ENCODE measurements around the gene OR7G2.
"Not testable (repeated sequence)": the region's sequence is repeated elsewhere in the genome, so short reads cannot be mapped to it uniquely, and the experiment has no call there.

The OR7G2 gene

DNA sequence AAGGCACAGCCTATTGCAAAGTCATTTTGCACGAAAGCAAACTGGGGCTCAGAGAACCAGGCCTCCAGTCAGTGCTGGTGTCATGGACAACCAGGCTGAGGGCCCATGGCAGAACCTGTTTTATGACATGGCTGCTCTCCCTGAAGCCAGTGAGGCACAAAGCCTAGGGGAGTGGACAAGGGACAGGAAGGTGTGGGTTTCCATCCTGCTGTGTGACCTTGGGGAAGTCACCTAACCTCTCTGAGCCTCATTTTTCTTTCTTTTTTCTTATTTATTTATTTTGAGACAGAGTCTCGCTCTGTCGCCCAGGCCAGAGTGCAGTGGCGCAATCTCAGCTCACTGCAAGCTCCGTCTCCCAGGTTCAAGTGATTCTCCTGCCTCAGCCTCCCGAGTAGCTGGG, 35.6 kb downstream of the OR7G2 start:
- DNase-seq = not testable (repeated sequence)

DNA sequence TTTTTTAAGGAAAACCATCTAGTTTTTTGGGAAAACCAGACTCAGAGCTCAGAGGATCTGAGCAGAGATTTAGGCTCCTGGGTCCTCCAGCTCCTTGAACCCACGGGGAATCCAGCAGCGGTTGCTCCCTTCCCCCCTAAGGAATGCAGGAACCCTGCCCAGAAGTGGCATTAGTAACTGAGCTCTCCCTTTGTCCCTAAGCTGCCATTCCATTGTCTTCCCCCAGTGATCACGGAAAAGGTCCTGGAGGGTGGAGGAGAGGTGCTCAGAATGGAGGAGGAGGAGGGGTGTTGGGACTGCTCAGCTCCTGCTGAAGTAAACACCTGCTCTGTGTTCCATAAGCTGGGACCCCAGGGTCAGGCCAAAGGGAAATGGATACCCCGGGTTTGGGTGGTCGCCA, 37.2 kb downstream of the OR7G2 start:
- DNase-seq = no peak

DNA sequence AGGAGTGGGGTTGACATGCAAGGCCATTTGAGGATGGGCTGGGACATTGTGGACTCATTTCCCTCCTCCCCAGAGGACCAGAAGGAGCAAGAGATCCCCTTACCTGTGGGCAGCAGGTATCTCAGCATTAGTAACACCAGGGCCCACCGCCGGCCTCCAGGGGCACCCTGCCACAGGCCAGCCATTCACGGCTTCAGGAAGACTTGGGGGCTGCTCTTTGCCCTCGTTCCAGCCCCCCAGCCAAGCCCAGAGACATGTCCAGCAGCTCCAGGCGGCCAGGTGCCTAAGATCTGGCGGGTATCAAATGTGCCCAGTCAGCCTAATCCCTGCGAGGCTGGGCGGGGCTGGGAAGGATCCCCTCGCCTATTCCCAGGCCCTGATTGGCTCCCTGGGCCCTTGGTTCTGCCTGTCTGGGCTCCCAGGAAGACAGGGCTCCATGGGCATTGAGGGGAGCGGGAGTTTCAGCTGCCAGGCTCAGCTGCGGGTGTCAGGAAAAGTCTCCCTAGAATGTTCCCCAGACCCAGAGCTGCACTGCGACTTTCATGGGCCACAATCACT, 41.7 kb downstream of the OR7G2 start:
- DNase-seq = no peak

DNA sequence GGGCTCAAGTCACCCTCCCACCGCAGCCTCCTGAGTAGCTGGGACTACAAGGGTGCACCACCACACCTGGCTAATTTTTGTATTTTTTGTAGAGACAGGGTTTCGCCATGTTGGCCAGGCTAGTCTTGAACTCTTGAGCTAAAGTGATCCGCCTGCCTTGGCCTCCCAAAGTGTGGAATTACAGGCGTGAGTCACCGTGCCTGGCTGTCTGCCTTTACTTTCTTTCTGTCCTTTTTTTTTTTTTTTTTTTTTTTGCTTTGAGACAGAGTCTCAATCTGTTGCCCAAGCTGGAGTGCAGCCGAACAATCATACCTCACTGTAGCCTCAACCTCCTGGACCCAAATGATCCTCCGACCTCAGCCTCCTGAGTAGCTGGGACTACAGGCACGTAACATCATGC, 45.4 kb downstream of the OR7G2 start:
- no peak for DNase-seq

DNA sequence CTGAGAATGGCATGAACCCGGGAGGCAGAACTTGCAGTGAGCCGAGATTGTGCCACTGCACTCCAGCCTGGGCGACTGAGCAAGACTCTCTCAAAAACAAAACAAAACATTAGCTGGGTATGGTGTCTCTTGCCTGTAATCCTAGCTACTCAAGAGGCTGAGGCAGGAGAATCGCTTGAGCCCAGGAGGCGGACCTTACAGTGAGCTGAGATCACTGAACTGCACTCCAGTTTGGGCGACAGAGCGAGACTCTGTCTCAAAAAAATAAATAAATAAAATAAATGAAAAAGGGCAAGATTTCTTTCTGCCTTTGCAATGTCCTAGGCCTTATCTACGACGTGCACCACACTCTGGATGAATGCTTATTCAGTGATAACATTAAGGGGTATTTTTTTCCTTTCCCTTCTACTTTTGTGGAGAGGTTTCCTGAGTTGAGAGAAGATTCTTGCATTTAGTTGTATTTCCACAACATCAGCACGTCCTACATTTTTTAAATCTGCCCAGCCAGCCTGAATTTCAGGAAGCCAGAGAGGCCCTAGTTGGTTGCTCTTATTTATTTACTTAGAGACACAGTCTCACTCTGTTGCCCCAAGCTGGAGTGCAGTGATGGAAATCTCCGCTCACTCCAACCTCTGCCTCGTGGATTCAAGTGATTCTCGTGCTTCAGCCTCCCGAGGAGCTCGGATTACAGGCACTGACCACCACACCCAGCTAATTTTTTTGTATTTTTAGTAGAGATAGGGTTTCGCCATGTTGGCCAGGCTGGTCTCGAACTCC, 46.5 kb downstream of the OR7G2 start:
- DNase-seq = no peak

DNA sequence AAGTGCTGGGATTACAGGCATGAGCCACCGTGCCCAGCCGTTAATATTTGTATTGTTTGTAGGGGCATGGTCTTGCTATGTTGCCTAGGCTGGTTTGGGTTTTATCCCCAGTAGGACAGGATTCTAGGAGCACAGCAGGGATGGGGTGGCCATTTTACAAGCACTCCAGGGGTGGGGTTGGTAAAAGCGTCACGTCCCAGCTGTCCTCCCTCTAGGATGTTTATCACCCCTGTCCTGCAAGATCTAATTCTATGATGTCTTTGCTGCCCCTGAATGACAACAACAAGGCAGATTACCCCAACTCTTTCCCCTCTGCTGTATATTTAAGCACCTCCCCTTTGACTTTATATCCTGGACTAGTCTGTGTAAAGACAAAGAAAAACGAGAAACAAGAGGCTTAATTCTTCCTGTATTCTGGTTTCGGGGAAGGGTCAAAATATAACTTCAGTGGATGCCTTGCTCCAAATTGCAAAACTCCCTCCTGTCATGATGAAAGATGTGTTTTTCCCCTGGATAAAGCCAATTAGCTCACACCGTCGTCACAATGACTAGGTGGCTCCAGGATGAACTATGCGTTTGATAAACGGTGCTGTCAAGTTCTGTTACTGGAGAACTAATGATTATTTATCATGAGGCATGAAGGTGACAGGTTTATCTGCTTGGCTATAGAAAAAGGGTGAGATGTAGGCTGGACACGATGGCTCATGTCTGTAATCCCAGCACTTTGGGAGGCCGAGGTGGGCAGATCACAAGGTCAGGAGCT, 48.2 kb downstream of the OR7G2 start:
- no peak for DNase-seq

DNA sequence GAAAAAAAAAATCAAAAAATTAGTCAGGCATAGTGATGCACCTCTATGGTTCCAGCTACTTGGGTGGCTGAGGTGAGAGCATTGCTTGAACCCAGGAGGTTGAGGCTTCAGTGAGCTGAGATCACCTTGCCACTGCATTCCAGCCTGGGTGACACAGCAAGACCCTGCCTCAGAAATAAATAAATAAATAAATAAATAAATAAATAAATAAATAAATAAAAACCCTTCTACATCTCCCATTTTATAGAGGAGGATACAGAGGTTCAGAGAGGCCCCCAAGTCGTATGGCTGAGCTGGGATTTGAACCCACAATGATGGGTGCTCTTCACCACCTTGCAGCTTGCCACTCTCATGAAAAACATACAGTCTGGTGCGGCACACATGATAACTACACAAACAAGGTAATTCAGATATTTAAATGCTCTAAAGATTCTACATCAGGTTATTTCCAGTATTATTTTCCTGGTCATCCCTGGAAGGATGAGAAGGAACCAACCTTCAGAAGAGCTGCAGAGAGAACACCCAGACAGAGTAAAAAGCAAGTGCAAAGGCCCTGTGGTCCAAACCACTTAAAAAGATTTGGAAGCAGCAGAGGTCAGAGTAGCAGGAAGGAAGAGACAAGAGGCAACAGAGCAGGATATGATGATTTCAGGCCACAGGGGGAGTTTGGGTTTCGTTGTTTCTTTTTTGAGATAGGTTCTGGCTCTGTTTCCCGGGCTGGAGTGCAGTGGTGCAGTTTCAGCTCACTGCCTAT, 49.6 kb downstream of the OR7G2 start:
- no peak for DNase-seq

DNA sequence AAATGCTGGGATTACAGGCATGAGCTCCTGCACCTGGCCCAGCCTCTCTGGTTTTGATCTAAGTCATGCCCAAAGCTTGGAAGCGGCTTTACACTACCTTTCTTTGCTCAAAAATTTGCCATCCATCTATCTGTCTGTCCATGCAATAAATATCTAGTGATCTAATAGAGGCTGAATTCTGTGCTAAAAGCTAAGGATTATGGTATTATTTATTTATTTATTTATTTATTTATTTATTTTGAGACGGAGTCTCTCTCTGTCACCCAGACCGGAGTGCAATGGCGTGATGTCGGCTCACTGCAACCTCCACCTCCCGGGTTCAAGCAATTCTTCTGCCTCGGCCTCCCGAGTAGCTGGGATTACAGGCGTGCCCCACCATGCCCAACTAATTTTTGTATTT, 51.1 kb downstream of the OR7G2 start:
- DNase-seq = not testable (repeated sequence)

DNA sequence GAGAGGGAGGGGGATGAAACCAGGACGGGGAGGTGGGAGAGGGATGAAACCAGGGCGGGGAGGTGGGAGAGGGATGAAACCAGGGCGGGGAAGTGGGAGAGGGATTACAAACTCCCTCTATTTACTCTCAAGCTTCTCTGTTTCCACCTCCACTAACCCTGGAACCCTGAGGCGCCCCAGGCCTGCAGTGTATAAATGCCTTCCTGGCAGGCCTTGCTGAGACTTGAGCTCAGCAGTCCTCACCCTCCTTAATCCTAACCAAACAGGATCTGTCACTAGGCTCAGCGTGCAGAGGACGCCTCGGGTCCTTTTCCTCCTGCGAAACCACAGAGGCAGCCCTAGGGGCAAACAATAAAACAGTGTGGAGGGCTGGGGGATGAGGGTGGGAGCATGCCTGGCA, 52.5 kb downstream of the OR7G2 start:
- DNase-seq = no peak

DNA sequence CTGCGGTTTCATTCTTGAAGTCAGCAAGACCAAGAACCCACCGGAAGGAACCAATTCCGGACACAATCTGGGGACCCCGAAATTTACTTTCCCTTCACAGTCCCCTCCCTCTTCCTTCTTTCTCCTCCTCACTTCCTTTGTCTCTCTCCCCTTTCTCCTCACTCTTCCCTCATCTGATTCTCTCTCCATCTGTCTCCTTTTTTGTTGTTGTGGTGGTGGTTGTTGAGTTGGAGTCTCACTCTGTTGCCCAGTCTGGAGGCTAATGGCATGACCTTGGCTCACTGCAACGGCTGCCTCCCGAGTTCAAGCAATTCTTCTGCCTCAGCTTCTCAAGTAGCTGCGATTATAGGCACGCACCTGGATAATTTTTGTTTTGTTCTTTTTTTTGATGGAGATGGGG, 53.1 kb downstream of the OR7G2 start:
- DNase-seq = no peak

DNA sequence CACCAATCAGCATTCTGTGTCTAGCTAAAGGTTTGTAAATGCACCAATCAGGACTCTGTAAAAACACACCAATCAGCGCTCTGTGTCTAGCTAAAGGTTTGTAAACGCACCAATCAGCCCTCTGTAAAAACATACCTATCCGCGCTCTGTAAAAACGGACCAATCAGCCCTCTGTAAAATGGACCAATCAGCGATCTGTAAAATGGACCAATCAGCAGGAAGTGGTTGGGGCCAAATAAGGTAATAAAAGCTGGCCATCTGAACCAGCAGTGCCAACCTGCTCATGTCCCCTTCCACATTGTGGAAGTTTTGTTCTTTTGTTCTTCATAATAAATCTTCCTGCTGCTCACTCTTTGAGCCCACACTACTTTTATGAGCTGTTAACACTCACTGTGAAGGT, 53.6 kb downstream of the OR7G2 start:
- DNase-seq = not testable (repeated sequence)

DNA sequence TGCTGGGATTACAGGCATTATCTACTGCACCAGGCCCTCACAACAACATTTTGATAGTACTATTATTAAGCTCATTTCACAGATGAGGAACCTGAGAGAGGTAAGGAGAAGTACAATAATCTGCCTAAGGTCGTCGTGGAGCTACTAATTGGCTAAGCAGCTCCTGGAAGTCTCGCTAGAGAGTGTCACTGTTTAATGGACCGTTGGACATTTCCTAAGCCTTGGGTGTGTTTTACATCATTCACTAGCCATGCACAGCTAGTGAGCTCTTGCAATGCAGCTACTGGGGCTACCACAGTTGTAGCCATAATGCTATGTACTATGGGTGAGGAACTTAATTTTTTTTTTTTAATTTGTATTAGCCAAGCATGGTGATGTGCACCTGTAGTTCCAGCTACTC, 54.4 kb downstream of the OR7G2 start:
- DNase-seq = no peak

Data from DMS79 (cell line).